MM.1S (cell line): ENCODE measurements around the gene AMPH.

Source experiments
- EZH2 ChIP-seq: fragments of 300-600 bp; sonication (generic); optimal IDR thresholded peaks from 2 replicates; pipeline ENCODE3; 2017; ENCODE audit warnings: low read depth, mild to moderate bottlenecking, antibody characterized with exemption, low read length, mixed read lengths
- EZH2phosphoT487 ChIP-seq: fragments of 300-600 bp; sonication (generic); IDR thresholded peaks from 2 replicates; pipeline ENCODE4 v1.6.1; 2018; ENCODE audit warnings: antibody characterized with exemption, low read length
- TF ChIP-seq, protein P1 (sequence below): fragments of 300-600 bp; sonication (generic); IDR thresholded peaks from 2 replicates; pipeline ENCODE4 v1.5.1; 2016; ENCODE audit warnings: antibody characterized with exemption, low read length, mixed read lengths

DNA sequence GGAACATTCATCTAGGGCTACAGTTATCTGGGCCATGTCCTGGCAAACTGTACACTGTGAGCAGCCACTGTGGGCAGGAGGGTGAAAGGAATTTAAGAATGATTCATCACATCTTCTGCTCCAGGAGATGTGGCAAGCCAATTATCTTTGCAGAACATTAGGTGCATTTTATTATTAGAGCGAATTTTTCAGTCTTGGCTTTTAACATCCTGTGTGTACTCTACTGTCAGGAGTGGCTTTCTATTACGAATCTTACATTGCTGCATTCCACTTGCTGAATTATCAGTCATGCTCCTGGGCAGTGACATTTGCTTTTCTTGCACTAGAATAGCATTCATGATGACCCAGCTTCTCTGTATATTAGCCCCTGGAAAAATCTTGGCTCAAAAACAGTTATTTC, 248.5 kb downstream of the AMPH start:
- TF ChIP-seq, protein P1, sequence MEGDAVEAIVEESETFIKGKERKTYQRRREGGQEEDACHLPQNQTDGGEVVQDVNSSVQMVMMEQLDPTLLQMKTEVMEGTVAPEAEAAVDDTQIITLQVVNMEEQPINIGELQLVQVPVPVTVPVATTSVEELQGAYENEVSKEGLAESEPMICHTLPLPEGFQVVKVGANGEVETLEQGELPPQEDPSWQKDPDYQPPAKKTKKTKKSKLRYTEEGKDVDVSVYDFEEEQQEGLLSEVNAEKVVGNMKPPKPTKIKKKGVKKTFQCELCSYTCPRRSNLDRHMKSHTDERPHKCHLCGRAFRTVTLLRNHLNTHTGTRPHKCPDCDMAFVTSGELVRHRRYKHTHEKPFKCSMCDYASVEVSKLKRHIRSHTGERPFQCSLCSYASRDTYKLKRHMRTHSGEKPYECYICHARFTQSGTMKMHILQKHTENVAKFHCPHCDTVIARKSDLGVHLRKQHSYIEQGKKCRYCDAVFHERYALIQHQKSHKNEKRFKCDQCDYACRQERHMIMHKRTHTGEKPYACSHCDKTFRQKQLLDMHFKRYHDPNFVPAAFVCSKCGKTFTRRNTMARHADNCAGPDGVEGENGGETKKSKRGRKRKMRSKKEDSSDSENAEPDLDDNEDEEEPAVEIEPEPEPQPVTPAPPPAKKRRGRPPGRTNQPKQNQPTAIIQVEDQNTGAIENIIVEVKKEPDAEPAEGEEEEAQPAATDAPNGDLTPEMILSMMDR, result no peak
- TF ChIP-seq EZH2 (no peak), EZH2phosphoT487 (no peak)
